HUES48 (cell line): ENCODE measurements around the gene RPGRIP1L.

ENCODE experiments used
- H3K27ac ChIP-seq: one replicate; pipeline ENCODE4 v1.7.0; 2013; ENCODE audit warnings: low read depth, low read length, inconsistent platforms
- H3K27me3 ChIP-seq: 2 replicates; pipeline ENCODE4 v1.6.1; 2013; ENCODE audit warnings: mild to moderate bottlenecking, low read length; ENCODE audit not compliant: control insufficient read depth, insufficient read depth
- H3K36me3 ChIP-seq: 2 replicates; pipeline ENCODE4 v1.6.1; 2013; ENCODE audit warnings: low read length; ENCODE audit not compliant: control insufficient read depth, insufficient read depth
- H3K4me1 ChIP-seq: 2 replicates; pipeline ENCODE4 v1.6.1; 2013; ENCODE audit warnings: mild to moderate bottlenecking, low read length; ENCODE audit not compliant: control insufficient read depth, insufficient read depth
- H3K4me3 ChIP-seq: 2 replicates; pipeline ENCODE4 v1.5.1; 2013; ENCODE audit warnings: mild to moderate bottlenecking, low read depth, low read length
- H3K9ac ChIP-seq: 2 replicates; pipeline ENCODE4 v1.6.1; 2013; ENCODE audit warnings: mild to moderate bottlenecking, low read depth, low read length, moderate library complexity
- H3K9me3 ChIP-seq: 2 replicates; pipeline ENCODE4 v1.6.1; 2013; ENCODE audit warnings: low read length; ENCODE audit not compliant: control insufficient read depth, insufficient read depth

Gene RPGRIP1L

DNA sequence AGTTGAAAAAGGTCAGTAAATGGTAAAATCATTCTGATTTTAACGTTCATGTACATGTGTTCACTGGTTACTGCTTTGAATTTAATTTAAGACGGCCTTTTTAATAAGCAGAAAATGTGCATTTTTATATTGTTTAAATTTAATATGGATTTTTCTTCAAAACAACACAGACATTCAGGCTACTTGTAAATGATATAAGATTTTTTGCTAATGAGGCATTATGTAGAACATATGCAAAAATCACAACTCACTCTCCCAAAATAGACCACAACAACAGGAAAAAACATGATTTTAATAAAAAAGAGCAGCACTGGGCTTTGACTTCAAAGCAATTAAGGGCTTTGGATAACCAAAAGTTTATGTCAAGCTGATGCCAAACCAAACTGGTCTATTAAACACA, 22.3 kb downstream of the RPGRIP1L start:
- H3K27me3 ChIP-seq, result no peaks in the 10 kb centered on the region
- H3K9me3 ChIP-seq, result no peaks in the 10 kb centered on the region
- H3K4me1 ChIP-seq, result peaks cover 6% of the 10 kb centered on the region; the same call in 1 of the 2 replicates
- no peak overlapping the region for H3K4me3 ChIP-seq
- peaks cover 9% of the 10 kb centered on the region; the same call in 1 of the 2 replicates for H3K36me3 ChIP-seq
- no peak overlapping the region for H3K27ac ChIP-seq
- H3K9ac ChIP-seq, result no peak overlapping the region

DNA sequence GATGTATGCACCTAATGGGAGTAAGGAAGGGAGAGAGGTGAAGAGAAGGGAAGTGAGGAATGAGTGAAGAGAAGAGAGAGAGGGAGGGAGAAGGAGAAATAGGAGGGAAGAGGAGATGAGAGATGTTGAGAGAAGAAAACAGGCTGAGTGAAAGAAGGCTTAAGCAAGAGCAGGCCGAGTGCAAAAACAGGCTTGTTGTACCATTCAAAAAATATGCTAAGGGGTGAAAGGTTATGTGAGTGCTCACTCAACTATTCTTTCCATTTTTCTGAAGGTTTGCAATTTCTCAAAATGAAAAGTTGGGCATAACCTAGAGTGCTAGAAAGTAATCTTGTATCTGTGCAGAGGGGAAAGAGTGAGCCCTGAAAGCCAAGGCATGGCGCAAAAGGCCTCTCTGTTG, 22.9 kb downstream of the RPGRIP1L start:
- H3K9ac ChIP-seq, result no peak overlapping the region
- no peak overlapping the region for H3K27ac ChIP-seq
- no peaks in the 10 kb centered on the region for H3K9me3 ChIP-seq
- peaks cover 6% of the 10 kb centered on the region; the same call in 1 of the 2 replicates for H3K4me1 ChIP-seq
- H3K27me3 ChIP-seq, result no peaks in the 10 kb centered on the region
- no peak overlapping the region for H3K4me3 ChIP-seq
- H3K36me3 ChIP-seq, result peaks cover 4% of the 10 kb centered on the region; the same call in 1 of the 2 replicates

DNA sequence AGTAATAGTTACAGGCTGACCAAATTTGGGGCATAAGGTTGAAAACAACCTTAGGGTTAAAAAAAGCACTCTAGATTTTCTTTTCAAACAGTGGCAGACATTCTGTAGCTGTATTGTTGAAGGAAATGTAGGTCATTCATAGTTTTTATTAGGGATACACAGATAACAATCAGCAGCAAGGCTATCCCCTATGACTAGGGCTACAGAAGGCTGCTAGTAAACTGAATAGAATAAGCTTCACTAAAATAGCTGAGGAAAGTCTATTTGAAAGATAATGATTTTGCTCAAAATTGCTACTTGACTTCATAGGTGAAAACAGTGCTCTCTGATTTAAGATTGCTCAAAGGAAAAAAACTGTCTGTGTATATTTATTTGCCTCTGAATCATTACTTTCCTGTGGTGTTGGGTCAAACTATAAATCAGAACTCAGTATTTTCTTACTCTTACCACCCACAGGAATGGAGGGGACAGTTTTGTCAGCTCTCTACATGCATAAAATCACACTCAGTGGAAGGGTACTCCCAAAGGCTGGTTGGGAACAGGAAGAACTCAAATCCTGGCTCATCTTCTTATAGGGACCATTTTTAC, 24.8 kb downstream of the RPGRIP1L start:
- Histone ChIP-seq H3K27me3 (no peaks in the 10 kb centered on the region), H3K36me3 (no peaks in the 10 kb centered on the region), H3K4me1 (peaks cover 6% of the 10 kb centered on the region; the same call in 1 of the 2 replicates), H3K27ac (no peak overlapping the region), H3K4me3 (no peak overlapping the region), H3K9me3 (no peaks in the 10 kb centered on the region), H3K9ac (no peak overlapping the region)

DNA sequence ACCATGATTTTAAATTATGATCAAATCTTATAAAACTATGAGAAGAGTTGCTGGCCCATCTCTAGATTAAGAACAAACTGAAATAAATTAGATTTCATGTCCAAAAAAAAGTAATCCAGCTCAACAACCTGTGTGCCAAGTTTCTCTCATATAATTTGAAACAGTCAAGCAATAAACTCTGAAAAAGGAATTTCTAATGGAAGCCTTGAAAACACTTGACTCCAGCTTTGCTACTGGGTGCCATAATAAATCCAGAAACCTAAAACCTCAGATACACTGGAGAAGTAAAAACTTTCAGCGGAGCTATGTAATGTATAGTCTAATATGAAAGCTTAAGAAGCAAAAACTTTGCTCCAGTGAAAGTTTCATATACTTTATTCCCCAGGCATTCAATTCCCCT, 25.5 kb downstream of the RPGRIP1L start:
- no peak overlapping the region for H3K27ac ChIP-seq
- H3K4me3 ChIP-seq, result no peak overlapping the region
- H3K4me1 ChIP-seq, result peaks cover 6% of the 10 kb centered on the region; the same call in 1 of the 2 replicates
- no peak overlapping the region for H3K9ac ChIP-seq
- H3K27me3 ChIP-seq, result no peaks in the 10 kb centered on the region
- H3K36me3 ChIP-seq, result no peaks in the 10 kb centered on the region
- no peaks in the 10 kb centered on the region for H3K9me3 ChIP-seq

DNA sequence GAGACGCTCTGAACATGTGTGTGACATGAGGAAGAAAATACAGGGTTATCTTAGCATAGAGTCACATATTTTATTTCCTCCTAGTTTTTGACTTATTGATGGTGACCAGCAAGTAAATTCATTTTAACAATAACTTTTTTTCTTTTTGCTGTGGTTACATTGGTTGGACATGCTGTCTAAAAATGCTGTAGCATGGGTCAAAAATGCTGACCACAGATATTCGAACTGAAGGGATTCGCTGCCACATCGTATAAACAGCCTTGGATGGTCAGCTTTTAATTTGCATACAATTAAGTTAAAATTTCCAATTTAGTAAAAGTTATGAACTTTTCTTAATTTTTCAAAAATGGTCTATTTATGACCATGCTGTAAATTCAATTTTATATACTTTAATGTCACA, 30.5 kb downstream of the RPGRIP1L start:
- Histone ChIP-seq H3K9ac (no peak overlapping the region), H3K4me1 (peaks cover 6% of the 10 kb centered on the region), H3K27me3 (no peaks in the 10 kb centered on the region), H3K9me3 (no peaks in the 10 kb centered on the region), H3K36me3 (no peaks in the 10 kb centered on the region), H3K4me3 (no peak overlapping the region), H3K27ac (no peak overlapping the region)

DNA sequence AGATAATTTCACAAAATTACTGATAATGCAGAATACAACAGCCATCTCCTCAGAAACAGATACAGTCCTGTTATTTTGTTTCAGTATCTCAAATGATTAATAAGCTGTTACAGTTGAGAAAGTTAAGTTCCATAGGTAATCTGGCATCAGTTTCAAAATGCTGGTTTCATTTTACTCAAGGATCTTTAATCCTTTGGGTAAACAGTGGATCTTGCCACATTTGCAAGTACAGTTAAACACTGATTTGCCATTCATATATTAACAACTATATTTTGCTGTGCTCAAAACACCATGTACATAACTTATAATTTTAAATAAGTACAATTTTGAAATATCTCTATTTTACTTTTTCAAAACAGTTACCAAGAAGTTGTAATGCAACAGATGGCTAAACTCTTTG, 31.2 kb downstream of the RPGRIP1L start:
- no peaks in the 10 kb centered on the region for H3K9me3 ChIP-seq
- H3K36me3 ChIP-seq, result no peaks in the 10 kb centered on the region
- peaks cover 5% of the 10 kb centered on the region for H3K4me1 ChIP-seq
- no peak overlapping the region for H3K27ac ChIP-seq
- no peak overlapping the region for H3K4me3 ChIP-seq
- no peaks in the 10 kb centered on the region for H3K27me3 ChIP-seq
- no peak overlapping the region for H3K9ac ChIP-seq

DNA sequence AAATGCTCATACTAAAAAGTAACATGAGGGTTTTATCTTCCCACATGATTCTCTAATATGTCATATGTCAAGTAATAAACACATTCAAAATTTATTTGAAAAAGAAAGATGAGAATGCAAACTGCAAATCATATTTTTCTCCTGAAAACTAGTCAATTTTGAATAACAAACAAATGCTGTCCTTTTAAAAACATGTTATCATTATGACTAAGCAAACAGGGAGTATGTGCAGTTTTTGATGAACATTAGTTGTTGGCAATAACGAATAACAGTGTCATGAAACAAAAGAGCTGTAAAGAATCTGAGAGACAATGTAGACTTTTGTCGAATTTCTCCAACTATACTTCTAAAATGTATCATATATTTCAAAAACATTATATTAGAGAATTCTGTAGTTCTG, 34.8 kb downstream of the RPGRIP1L start:
- H3K36me3 ChIP-seq, result no peaks in the 10 kb centered on the region
- H3K9me3 ChIP-seq, result no peaks in the 10 kb centered on the region
- H3K4me3 ChIP-seq, result no peak overlapping the region
- H3K9ac ChIP-seq, result no peak overlapping the region
- H3K27ac ChIP-seq, result no peak overlapping the region
- H3K27me3 ChIP-seq, result no peaks in the 10 kb centered on the region
- peaks cover 5% of the 10 kb centered on the region for H3K4me1 ChIP-seq

DNA sequence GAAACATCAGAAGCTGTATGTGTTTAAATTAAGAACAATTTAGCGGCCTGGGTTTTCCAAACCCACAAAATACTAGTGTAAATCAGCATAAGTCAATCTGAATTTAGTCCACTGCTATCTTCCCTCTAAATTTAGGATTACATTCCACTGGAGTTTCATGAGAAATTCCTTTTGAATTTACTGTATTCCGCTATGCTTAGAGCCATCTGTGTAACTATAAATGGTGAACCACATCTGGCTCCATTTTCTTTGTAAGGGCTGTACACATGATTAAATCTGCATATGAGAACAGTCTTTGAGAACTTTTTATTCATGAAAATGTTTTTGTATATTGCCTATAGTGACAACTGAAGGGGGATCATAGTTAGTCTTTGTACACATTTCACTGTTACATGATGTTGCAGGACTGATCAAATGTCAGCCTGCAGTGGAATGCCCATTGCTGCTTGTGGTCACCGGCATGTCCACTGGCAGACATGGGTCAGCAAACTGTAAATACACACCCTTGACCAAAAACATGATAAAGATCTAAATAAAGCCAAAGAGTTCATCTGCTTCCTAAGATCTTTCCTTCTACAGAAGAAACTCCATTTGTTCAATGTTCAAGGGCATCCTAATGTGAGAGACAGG, 36.8 kb downstream of the RPGRIP1L start:
- Histone ChIP-seq H3K27ac (no peak overlapping the region), H3K27me3 (no peaks in the 10 kb centered on the region), H3K36me3 (no peaks in the 10 kb centered on the region), H3K4me1 (peaks cover 5% of the 10 kb centered on the region; the same call in 1 of the 2 replicates), H3K9me3 (no peaks in the 10 kb centered on the region), H3K9ac (no peak overlapping the region), H3K4me3 (no peak overlapping the region)

DNA sequence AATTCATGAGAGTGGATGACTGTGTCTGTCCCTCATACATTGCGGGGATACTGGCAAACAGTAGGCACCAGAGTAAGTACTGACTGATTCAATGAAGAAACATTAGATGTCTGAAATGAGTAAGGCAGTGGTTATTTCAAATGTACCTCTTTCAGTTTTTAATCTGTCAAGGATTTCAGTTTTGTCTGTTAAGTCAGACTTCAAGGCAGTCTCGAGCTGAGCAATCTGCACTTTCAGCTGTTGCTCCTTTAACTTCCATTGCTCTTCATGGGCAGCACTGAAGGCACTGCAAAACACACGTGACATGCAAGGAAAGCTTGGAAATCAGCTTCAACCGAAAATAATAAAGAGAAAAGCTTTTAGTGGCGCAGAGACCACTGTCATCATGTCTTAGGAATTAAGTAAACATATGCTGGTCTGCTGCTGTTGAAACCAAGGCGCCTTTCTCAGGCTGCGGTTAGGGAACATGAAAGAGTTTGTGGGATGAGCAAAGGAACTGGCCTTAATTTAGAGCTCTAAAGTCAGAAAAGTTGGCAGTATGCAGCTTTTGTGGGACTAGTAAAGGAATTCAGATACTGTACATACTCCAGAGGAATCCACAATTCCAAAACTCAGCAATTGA, 38.8 kb downstream of the RPGRIP1L start:
- no peak overlapping the region for H3K4me3 ChIP-seq
- H3K9me3 ChIP-seq, result no peaks in the 10 kb centered on the region

DNA sequence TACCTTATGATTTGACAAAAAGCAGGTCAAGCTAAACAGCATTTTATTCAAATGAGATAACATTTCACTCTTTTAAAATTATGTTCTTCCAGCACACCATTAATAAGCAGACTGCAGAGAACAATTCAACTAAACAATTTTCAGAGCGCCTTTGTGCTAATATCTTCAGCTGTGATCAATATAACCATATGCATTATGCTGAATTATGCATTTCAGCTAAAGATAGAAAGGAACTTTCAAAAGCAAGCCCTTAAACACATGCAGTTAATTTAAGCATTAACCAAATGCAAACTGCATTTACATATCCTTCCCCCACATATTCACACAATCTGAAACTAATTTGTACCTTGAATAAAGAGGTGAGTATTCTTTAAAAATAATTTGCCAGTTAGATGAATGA, 41.6 kb downstream of the RPGRIP1L start:
- Histone ChIP-seq H3K27me3 (no peaks in the 10 kb centered on the region), H3K4me1 (peaks cover 5% of the 10 kb centered on the region; the same call in 1 of the 2 replicates), H3K27ac (no peak overlapping the region), H3K9me3 (no peaks in the 10 kb centered on the region), H3K4me3 (no peak overlapping the region), H3K9ac (no peak overlapping the region), H3K36me3 (no peaks in the 10 kb centered on the region; the same call in 1 of the 2 replicates)

More for the DNA sequence above, 38.8 kb downstream of the RPGRIP1L start:
- Histone ChIP-seq H3K9ac (no peak overlapping the region), H3K4me1 (peaks cover 5% of the 10 kb centered on the region; the same call in 1 of the 2 replicates), H3K27ac (no peak overlapping the region), H3K27me3 (no peaks in the 10 kb centered on the region), H3K36me3 (no peaks in the 10 kb centered on the region)

DNA sequence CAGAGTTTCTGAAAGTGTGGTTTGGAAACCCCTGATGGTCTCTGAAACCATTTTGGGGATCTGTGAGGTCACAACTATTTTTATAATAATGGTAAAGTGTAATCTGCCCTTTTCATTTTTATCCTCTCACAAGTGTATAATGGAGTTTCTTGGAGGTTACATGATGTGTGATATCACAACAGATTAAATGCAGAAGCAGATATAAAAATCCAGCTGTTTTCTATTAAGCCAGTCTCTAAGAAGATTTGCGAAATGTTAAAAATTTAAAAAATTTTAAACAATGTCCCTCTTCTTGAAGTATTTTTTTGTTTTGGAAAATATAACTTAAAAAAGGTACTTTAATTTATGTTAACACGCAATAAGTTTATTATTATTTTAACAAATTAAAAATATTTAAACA, 48.7 kb downstream of the RPGRIP1L start:
- H3K36me3 ChIP-seq, result peaks cover 3% of the 10 kb centered on the region
- H3K4me3 ChIP-seq, result no peak overlapping the region
- no peaks in the 10 kb centered on the region for H3K27me3 ChIP-seq
- H3K9me3 ChIP-seq, result no peaks in the 10 kb centered on the region
- H3K4me1 ChIP-seq, result no peaks in the 10 kb centered on the region
- no peak overlapping the region for H3K9ac ChIP-seq
- no peak overlapping the region for H3K27ac ChIP-seq
